Measurements from ENCODE around the gene CD5L.

DNA sequence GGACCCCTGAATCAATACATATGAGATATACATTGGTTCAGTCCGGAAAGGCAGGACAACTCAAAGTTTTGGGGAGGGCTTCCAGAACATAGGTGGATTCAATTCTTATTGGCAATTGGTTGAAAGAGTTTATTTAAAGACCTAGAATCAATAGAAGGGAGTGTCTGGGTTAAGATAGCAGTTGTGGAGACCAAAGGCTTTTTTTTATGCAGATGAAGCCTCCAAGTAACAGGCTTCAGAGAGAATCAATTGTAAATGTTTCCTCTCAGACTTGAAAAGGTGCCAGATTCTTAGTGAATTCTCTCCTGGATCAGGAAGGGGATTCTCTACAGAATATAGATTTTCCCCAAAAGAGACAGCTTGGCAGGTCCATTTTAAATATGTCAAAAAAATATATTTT is 27.0 kb upstream of the CD5L start:
- TF ChIP-seq, protein P1, sequence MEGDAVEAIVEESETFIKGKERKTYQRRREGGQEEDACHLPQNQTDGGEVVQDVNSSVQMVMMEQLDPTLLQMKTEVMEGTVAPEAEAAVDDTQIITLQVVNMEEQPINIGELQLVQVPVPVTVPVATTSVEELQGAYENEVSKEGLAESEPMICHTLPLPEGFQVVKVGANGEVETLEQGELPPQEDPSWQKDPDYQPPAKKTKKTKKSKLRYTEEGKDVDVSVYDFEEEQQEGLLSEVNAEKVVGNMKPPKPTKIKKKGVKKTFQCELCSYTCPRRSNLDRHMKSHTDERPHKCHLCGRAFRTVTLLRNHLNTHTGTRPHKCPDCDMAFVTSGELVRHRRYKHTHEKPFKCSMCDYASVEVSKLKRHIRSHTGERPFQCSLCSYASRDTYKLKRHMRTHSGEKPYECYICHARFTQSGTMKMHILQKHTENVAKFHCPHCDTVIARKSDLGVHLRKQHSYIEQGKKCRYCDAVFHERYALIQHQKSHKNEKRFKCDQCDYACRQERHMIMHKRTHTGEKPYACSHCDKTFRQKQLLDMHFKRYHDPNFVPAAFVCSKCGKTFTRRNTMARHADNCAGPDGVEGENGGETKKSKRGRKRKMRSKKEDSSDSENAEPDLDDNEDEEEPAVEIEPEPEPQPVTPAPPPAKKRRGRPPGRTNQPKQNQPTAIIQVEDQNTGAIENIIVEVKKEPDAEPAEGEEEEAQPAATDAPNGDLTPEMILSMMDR (IDR thresholded peaks at IDR 0.05), result no peak
- TF ChIP-seq EZH2 (IDR thresholded peaks at IDR 0.05; ENCODE audit: borderline replicate concordance, insufficient read depth, low read depth, low read length, poor library complexity, severe bottlenecking), result no peak

All from B cell (primary cell).